Panc1 (cell line): ENCODE measurements around the gene BTG2.

ENCODE experiments used
- TF ChIP-seq, protein P1 (sequence below): fragments of 450-650 bp; IDR thresholded peaks from 2 replicates; pipeline ENCODE4 v1.5.1; 2017; ENCODE audit warnings: mild to moderate bottlenecking
- TF ChIP-seq, protein P2 (sequence below), 2 experiments: IDR thresholded peaks; 2 replicates each; pipeline ENCODE4 v1.6.1; 2011 to 2012; ENCODE audit warnings: low read depth in 2 of 2, control low read depth in 1 of 2, low read length in 1 of 2, mild to moderate bottlenecking in 1 of 2, moderate library complexity in 1 of 2; ENCODE audit not compliant: insufficient read depth in 1 of 2

DNA sequence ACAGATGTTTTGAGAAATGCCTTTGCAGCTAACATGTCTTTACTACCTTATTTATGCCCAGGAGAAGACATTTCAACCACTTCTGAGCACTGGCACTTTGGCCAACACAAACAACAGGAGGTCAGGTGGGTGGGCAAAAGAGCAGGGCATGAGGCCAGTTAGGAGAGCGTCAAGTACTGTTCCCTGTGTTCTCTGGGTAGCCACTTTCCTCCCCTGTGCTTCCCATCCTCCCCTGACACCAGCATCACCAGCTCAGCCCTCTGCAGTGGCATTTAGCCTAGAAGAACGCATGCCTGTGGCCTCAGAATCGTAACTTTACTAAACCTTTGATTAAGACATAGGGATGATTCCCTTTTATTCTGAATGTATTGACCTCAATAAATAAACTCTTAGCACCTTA lies 18.3 kb downstream of the BTG2 start:
- TF ChIP-seq, protein P1, sequence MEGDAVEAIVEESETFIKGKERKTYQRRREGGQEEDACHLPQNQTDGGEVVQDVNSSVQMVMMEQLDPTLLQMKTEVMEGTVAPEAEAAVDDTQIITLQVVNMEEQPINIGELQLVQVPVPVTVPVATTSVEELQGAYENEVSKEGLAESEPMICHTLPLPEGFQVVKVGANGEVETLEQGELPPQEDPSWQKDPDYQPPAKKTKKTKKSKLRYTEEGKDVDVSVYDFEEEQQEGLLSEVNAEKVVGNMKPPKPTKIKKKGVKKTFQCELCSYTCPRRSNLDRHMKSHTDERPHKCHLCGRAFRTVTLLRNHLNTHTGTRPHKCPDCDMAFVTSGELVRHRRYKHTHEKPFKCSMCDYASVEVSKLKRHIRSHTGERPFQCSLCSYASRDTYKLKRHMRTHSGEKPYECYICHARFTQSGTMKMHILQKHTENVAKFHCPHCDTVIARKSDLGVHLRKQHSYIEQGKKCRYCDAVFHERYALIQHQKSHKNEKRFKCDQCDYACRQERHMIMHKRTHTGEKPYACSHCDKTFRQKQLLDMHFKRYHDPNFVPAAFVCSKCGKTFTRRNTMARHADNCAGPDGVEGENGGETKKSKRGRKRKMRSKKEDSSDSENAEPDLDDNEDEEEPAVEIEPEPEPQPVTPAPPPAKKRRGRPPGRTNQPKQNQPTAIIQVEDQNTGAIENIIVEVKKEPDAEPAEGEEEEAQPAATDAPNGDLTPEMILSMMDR = no peak
- TF ChIP-seq, protein P2, sequence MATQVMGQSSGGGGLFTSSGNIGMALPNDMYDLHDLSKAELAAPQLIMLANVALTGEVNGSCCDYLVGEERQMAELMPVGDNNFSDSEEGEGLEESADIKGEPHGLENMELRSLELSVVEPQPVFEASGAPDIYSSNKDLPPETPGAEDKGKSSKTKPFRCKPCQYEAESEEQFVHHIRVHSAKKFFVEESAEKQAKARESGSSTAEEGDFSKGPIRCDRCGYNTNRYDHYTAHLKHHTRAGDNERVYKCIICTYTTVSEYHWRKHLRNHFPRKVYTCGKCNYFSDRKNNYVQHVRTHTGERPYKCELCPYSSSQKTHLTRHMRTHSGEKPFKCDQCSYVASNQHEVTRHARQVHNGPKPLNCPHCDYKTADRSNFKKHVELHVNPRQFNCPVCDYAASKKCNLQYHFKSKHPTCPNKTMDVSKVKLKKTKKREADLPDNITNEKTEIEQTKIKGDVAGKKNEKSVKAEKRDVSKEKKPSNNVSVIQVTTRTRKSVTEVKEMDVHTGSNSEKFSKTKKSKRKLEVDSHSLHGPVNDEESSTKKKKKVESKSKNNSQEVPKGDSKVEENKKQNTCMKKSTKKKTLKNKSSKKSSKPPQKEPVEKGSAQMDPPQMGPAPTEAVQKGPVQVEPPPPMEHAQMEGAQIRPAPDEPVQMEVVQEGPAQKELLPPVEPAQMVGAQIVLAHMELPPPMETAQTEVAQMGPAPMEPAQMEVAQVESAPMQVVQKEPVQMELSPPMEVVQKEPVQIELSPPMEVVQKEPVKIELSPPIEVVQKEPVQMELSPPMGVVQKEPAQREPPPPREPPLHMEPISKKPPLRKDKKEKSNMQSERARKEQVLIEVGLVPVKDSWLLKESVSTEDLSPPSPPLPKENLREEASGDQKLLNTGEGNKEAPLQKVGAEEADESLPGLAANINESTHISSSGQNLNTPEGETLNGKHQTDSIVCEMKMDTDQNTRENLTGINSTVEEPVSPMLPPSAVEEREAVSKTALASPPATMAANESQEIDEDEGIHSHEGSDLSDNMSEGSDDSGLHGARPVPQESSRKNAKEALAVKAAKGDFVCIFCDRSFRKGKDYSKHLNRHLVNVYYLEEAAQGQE (IDR thresholded peaks at IDR 0.05; ENCODE audit: insufficient read depth in 1 of 2, low read depth in 2 of 2, low read length in 1 of 2) = no peak
